ENCODE results near the gene ASB4.
"Not testable (repeated sequence)": the region's sequence is repeated elsewhere in the genome, so short reads cannot be mapped to it uniquely, and the experiment has no call there.

The ASB4 gene

DNA sequence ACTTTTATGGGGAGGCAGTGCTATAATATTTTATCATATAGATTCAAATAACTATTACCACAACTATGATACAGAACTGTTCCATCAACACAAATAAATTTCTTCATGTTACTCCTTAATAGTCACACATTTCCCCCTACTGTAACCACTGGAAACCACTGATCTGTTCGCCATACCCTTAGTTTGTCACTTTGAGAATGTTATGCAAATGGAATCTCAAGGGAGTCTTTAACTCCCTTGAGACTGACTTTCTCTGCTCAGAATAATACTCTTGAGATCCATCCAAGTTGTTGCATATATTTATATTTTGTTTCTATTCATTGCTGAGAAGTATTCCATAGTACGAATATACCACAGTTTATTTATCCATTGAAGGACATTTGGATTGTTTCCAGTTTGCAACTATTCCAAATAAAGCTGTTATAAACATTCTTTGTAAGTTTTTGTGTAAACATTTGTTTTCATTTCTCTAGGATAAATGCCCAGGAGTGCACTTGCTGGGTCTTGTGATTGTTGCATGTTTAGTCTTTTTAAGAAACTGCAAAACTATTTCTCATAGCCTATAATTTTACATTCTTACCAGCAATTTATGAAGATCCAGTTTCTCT, 31.2 kb upstream of the ASB4 start:
- H3K4me3 ChIP-seq (ENCODE audit: low read depth, low read length): no peak overlapping the region
- no peak for DNase-seq (ENCODE audit: low read depth)
- TF ChIP-seq, protein P1, sequence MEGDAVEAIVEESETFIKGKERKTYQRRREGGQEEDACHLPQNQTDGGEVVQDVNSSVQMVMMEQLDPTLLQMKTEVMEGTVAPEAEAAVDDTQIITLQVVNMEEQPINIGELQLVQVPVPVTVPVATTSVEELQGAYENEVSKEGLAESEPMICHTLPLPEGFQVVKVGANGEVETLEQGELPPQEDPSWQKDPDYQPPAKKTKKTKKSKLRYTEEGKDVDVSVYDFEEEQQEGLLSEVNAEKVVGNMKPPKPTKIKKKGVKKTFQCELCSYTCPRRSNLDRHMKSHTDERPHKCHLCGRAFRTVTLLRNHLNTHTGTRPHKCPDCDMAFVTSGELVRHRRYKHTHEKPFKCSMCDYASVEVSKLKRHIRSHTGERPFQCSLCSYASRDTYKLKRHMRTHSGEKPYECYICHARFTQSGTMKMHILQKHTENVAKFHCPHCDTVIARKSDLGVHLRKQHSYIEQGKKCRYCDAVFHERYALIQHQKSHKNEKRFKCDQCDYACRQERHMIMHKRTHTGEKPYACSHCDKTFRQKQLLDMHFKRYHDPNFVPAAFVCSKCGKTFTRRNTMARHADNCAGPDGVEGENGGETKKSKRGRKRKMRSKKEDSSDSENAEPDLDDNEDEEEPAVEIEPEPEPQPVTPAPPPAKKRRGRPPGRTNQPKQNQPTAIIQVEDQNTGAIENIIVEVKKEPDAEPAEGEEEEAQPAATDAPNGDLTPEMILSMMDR (conservative IDR thresholded peaks at IDR 0.05; ENCODE audit: low read depth, low read length): no peak

DNA sequence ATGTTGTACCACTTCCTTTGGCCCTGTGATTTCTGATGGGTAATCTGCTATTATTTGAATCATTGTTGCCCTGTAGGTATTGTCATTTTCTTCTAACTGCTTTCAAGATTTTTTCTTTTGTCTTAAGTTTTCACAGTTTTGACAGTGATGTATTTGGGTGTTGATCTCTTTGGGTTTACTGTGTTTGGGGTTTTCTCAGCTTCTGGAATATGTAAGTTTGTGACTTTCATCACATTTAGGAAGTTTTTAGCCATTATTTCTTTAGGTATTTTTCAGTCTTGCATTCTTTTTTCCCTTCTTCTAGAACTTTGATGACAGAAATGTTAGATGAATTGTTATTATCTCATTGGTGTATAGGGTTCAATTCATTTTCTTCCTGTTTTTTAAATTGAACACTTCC, 27.8 kb upstream of the ASB4 start:
- TF ChIP-seq, protein P1 (conservative IDR thresholded peaks at IDR 0.05; ENCODE audit: low read depth, low read length): no peak
- DNase-seq (ENCODE audit: low read depth): no peak
- H3K4me3 ChIP-seq (ENCODE audit: low read depth, low read length): no peak overlapping the region

DNA sequence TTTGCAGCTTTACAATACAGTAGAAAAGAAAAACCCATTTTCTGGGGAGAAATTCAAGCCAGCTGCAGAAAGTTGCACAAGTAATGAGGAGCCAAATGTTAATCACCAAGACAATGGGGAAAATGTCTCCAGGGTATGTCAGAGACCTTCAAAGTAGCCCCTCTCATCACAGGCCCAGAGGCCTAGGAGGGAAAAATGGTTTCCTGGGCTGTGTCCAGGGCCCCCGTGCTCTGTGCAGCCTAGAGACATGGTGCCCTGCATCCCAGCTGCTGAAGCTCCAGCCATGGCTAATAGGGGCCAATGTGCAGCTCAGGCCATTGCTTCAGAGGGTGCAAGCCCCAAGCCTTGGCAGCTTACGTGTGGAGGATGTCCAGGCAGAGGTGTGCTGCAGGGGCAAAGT, 25.1 kb upstream of the ASB4 start:
- DNase-seq (ENCODE audit: low read depth); H3K4me3 ChIP-seq (ENCODE audit: low read depth, low read length): not testable (repeated sequence)

DNA sequence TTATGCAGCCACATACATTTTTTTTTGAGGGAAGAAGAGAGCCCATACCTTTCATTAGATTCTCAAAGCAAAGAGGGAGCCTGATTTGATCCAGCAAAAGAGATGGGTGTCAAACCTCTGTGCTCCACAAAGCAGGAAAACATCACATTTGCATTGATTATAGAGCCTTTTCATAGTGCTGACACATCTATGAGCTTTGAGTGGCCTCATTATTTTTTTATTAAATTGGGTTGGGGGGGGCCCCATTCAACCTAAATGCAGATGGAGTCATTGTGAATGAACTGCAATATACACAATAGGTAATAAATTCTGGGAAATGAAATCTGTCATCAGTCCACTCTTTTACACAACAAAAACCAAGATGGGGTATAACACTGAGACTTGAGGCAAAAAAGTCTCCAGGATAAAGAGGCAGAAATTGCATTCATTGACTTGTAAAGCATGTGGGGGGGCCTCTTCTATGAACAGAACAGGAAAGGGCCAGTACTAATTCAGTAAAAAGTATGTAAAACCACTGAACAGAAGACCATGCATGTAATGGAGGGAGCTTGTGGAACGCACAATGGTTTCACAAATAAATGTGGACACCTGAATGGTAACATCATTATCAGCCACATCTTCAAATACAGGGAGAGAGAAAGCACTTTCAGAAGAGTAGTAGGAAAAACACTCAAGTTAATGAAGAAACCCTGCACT, 17.7 kb upstream of the ASB4 start:
- TF ChIP-seq, protein P1 (conservative IDR thresholded peaks at IDR 0.05; ENCODE audit: low read depth, low read length): no peak
- DNase-seq (ENCODE audit: low read depth): no peak
- no peak overlapping the region for H3K4me3 ChIP-seq (ENCODE audit: low read depth, low read length)

DNA sequence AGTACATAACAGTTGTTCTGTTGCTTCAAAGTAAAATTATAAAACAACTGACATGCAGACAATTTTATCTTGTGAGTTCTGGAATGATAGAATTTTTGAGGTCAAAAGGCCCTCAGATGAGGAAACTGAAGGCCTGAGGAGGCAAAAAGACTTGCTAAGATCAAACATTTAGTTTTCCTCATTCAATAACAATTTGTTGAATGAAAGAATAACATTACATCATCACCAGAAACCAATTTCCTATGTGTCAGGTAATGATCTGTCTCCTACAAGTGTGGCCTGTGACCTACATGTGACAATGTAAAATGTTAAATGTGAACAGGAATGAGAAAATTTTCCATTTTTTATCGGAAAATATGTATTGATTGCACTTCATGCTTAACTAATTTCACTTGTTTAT, 16.6 kb upstream of the ASB4 start:
- peak; percentile 35 for DNase-seq (ENCODE audit: low read depth)
- TF ChIP-seq, protein P1 (conservative IDR thresholded peaks at IDR 0.05; ENCODE audit: low read depth, low read length): no peak
- no peak overlapping the region for H3K4me3 ChIP-seq (ENCODE audit: low read depth, low read length)

DNA sequence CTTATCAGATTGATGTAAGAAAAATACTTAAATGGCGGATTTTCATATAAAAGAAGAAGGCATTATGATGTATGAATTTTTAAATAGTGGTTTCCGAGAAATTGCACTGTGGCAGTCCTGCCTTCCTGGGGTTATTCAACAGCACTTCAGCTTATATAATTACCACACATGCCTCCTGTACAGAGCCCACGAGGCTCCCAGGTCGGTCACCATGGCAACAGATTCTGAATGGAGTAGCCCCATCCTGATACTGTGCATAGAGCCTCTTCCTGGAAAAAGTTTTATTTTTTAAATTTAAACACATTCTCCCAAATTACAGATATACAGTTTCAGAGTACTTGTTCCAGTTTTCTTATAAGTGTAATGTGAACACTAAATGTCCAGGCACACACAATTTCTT, 15.9 kb upstream of the ASB4 start:
- H3K4me3 ChIP-seq (ENCODE audit: low read depth, low read length): no peak overlapping the region
- DNase-seq (ENCODE audit: low read depth): peak; percentile 26
- TF ChIP-seq, protein P1 (conservative IDR thresholded peaks at IDR 0.05; ENCODE audit: low read depth, low read length): no peak

DNA sequence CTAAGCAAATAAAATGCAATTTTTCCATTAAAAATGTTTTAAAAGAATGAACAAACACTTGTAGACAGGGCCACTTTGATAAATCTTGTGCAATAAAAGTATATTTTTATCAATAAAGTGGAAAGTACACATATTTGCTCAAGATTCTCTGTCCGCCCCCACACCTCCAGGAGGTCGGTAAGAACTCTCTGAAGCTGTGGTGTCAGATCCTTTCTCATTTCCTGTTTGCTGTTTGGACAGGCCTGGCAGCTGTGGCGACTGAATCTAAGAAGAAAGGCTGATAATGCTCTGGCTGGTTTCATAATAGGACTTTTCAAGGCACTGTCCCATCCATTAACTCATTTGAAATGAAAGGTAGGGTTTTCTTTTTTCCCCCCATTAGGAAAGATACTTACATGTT, 15.3 kb upstream of the ASB4 start:
- H3K4me3 ChIP-seq (ENCODE audit: low read depth, low read length): no peak overlapping the region
- TF ChIP-seq, protein P1 (conservative IDR thresholded peaks at IDR 0.05; ENCODE audit: low read depth, low read length): no peak
- peak; percentile 90 for DNase-seq (ENCODE audit: low read depth)
